ENCODE measurements around the gene ZNF423.

The ZNF423 gene

DNA sequence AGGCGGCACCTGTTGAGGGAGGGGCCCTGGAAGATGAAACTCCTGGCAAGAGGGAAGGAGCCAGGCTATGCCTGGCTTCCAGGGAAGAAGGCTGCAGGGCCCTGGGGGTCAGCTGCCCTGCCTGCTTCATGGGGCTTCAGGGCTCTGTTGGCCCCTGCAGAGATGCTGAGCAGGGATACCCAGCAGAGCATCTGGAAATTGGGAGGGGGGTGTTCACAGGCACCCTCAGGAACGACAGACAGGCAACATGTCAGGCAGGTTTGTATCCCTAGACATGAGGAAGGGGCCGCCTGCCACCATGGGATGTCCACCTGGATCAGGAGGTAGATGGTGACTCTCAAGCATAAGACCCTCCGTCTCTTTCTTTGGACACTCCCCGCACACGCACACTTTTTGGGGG lies 13.8 kb upstream of the ZNF423 start:
- no peak for DNase-seq

DNA sequence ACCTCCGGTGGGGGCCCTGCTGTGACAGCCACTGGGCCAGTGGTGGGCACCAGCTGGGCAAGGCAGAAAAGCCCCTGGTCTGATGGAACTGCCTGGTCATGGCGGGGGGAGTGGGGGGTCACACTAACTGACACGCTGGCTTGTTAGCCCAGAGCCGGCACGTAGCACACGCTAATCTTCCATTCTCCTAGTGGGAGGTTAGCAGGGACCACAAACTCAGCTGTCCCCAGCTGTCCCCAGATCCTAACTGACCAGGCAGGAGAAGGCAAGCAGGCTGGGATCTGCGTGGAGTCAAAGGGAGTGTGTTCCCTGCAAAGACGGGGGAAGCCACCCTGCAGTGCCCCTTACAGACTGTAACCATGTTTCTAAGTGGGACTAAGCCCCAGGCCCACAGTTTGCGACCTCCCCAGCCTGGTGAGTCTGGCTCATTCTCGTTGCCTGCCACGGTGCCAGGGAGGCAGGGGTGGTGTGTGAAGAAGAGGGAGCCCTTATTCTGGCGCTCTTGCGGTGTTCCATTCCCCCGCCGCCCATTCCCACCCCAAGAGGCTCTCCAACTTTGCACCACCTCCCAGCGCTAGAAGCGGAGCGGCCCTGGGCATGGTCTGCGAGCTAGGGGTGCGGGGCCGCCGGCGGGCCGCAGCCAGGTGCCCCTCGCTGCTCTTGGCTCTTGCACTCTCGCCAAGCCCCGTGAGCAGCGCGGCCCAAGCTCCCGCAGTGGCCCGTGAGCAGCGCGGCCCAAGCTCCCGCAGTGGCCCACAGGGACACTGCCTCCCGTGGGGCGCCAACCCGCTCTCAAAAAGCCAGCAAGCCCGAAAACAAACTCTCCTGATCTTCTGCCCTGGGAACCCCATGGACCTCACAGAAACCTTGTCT lies 12.1 kb upstream of the ZNF423 start:
- no peak for DNase-seq

DNA sequence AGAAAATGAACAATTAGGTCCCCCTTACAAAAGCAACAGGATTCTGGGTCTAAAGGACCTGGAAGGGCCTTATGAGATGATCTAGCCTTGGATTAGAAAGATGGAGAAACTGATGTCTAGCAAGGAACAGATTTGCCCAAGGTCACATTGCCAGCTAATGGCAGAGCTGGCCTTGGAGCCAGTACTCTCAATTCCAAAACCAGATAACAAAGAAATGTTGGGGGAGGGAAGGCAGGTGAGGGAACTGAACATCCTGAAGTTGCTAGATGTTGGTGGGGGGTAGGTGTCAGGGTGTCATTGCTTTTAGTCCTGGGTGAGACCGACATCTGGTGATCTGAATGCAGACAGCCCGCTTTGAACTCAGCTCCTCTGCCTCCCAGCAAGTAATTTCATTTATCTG lies 11.3 kb upstream of the ZNF423 start:
- no peak for DNase-seq

DNA sequence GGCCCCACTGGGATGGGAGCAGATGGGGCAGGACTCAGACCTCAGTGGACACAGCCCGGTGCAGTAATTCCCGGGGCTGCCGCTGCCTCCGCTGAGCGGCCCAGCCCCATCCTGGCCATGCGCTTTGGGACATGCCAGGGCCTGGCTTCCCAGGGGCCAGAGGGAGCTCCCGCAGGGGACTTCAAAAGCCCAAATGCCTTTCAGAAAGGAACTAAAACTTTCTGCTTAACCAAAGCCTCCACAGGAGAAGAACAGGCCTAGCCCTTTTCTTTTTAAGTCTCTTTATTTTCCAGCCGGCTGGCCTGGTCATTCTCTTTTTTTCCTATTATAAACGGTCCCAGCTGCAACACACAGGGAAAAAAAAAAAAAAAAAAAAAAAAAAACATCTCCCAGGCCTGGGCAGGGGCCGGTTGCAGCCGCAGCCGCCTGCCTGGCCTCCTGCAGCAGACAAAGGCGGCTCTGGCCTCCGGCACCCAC lies 10.7 kb upstream of the ZNF423 start:
- no peak for DNase-seq

DNA sequence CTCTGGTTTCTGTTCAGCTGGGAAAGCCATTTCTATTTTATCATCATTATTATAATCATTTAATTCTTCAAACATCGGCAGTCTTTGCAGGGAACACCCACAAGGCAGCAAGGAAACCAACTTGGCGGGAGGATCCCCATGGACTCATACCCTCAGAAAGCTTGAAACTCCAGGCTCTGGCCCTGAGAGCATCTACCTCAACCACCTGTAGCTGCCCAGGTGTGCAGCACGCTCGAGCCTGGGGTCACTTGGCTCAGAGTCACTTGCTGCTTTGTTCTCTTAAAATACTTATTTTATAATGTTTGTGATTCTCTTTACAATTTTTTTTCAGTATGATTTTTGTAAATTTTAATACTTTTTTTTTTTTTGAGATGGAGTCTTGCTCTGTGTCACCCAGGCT lies 6.8 kb upstream of the ZNF423 start:
- no peak for DNase-seq

DNA sequence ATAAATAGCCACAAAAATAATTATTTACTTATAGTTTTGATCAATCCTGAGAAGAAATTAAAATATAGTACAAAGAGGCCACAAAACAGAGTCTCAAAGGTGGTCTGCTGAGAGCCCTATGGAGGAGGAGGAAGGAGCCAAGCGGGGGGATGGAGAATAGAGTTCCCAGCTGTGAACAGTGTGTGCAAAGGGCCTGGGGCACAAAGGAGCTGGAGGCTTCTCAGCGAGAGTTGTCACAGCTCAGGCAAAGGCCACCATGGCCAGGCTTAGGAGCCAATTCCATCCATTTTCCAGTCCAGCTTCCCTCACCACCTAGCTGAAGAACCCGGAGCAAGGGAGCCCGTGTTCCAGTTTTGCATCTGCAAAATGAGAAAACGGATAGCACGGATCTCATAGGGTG lies 5.4 kb upstream of the ZNF423 start:
- DNase-seq: no peak

DNA sequence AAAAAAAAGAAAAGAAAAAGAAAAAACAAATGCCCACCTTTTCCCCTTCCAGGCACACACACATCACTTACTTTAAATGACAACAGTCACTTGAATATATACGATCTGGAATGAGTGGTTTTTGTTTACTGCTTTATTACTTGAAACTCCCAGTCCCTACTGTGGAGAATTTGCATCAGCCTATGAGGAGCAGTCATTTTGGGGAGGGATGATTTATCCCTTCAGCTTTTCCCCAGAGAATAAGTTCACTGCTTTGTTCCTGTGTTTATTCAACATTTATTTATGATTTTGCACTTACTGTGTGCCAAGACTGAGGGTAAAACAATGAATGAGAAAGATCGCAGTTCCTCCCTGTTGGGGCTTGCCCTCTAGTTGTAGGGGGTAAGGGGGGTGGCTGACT lies 4.7 kb upstream of the ZNF423 start:
- peak in 1 of 2 experiments; percentile 5 for DNase-seq

DNA sequence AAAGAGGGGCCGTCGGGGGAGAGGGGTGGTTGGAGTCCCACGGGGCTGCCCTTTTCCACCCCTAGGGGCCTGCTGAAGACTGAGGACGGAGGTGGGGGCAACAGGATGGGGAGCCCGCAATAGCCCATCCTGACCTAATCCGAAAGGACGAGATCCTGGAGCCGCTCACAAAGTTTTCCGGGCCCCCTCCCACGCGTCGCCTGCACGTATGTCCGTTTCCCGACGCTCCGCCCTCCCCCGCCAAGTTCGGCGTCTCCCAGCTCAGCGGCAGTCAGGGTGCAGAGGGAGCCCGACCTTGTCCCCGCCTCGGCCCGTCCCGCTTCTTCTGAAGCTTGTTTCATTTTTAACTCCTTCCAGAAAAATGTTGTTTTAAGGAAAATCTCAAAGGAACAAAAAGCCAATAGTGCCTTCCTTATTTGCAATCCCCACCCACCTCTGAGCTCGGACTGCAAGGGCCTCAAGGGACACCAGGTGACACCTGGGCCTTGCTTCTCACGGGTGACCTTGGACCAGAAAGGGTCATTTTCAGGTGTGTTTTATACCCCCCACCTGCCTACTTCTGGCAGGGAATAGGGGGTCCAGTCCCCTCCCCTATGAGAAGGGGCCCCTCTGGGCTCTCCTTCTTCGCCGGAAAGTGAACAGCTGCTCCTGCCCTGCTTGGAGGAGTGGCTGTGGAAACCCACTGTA lies 3.4 kb upstream of the ZNF423 start:
- DNase-seq: peak in 1 of 2 experiments; percentile 14

DNA sequence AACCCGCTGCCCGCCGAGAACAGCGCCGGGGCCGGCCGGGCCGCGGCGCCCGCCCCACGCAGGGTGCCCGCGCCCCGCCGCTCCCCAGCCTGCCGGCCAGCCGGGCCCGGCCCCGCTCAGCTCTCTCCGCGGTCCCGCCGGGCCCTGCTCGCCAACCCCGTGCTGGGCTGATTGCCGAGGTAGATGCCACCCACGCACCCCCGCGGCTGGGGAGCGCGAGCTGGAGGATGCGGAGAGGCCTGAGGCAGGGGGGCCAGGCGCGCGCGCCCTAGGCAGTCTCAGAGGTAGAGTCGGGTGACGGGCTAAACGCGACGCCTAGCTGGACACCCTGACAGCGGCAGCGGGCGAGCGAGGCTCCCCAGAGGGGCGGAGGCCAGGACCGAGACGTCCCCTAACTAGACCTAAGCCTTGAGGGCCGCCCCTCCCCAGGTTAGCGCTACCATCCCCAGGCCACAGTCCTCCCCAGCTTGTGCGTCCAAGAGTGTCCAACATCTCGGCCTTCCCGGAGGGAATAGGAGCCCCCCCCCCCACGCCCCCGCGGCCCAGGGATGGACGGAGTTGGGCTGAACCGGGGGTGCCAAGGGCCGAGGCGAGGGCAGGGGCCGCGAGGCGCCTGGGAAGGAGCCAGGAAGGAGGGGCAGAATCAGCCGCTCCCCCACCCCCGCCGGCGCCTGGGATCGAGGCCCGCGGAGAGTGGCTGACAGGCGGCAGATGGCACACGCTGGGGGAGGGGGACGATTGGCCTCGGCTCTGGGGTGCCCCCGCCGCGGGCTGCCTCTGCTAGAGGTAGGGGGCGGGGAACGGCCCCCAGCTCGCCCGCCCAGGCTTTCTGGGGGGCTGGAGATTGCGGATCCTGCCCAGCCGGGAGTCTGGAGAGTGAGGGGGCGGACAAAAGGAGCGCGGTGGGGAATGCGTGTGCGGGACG lies 2.5 kb upstream of the ZNF423 start:
- DNase-seq: peak in 1 of 2 experiments; percentile 21

DNA sequence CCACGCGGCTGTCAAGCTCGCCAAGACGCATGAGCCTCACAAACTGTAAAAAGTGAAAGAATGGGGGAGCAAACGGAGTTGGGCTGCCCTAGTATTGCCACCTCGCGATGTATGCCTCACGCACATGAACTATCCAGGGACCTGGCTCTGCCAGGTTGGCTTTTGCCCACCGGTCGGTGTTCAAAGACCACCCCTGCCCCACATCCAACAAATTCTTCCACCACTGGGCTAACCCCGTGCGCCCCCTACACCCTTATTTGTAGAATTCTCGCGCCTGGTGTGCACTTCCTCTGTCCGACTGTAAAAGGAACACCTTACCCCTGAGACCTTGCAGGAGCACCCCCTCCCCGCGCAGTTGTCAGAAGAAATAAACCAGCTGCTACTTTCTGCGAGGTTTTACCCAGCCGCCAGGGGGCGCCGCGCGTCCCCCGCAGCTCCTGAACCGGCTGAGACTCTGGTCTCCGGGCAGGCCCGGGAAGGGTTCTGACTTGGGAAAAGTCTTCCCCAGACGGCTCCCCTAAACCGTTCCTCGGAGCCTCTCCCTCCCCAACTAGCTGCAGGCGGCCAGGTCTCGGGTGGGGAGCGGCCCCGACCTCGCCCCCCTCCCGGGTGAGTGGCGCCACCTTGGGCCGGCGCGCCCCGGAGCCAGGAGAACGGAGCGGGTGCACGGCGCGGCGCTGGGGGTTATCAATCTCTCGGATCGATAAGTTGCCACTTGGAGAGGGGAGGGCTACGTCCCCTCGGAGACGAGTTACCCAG lies 1.7 kb upstream of the ZNF423 start:
- DNase-seq: peak in 1 of 2 experiments; percentile 52

DNA sequence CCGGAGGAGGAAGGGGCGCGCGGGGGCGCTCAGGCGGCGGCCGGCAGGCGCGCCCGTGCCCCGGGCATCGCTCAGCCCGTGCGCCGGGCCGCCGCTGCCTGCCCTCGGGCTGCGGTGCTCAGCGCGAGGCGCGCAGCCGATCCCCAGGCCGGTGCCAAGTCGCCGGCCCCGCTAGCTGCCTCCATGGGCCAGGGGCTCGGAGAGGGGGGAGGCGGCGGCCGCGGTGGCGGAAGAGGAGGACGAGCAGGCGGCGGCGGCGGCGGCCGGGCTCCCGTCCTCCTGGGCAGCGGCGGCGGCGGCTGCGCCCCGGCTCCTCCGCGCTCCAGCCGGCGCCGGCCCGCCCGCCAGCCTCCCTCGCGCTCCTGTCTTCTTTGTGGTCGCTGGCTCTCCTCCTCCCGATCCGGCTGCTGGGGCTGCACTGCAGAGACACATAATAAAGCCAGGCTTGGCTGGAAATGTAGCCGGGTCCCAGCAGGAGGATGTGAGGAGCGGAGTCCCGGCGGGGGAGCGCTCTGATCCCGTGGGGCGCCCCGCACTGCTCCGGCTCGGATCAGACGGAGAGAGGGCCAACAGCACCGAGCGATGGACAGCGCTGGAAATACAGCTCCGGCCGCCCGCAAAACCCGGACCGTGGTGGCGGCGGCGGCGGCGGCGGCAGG lies 889 bp upstream of the ZNF423 start:
- peak; percentile 9 to 72 for DNase-seq

DNA sequence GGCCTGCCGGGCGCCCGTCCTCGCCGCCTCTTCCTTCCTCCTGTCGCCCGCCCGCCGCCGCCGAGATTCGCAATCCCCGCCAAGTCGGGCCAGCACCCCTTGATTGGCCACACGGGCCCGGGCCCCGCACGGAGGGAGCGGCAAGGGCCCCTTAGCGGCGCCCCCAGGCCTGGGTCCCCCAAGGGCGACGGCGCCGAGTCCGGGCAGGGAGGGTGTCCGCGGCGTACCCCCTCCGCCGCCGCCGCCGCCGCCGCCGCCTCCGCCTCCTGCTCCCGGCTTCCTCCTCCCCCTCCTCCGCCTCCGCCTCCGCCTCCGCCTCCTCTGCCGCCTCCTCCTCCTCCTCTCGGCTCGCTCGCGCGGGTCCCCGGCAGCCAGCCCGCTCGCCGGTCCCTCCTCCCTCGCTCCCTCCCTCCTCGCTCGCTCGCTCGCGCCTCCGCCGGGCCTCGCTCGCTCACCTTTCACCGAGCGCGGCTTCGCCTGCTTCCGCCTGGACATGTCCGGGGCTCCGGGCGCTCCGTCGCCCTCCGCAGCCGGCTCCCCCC lies 561 bp downstream of the ZNF423 start:
- DNase-seq: peak in 1 of 2 experiments; percentile 77

DNA sequence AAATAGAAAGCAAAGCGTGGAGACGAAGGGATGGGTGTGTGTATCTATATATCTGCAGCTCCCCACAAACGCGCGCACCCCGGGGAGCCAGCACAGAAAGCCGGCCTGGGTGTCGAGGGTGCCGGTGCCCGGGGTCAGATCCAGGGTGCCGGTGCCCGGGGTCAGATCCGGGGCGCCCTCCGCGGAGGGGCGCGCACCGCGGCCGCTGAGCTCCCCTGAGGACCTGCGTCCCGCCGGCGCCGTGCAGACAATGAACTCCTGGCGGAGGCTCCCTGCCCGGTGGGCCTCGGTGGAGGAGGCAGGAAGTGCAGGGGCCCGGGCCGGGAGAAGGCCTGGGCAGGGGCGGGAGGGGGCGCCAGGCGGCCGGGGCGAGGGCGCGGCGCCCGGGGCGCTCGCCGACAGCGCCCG lies 1.1 kb downstream of the ZNF423 start:
- peak in 1 of 2 experiments; percentile 50 for DNase-seq

DNA sequence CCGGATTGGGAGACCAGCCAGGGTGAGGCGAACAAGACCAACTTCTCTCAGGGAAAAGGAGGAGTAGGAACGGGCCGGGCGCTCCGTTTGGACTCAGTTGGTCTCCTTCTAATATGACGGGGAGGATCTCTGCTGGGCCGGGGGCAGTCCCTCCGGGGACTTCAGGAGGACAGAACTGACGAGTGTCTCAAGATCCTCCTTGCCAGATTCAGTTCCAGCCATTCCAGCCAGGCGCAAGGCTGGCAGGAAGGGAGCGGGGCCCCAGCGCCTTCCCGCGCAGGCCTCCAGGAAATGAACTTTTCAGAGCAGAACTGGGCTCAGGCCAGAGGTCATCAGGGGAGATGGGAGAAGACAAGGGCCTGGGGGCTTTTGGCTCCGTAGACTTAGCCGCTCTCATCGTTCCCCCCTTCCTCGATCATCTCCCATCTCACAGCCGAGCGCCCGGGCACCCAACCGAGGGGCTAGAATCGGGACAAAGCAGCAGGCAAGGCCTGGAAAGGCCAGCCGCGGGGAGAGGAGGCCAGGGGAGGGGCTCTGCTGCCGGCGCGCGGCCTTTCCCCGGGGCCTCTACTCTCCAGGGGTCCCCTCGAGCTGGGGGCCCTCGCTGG lies 1.6 kb downstream of the ZNF423 start:
- no peak for DNase-seq

DNA sequence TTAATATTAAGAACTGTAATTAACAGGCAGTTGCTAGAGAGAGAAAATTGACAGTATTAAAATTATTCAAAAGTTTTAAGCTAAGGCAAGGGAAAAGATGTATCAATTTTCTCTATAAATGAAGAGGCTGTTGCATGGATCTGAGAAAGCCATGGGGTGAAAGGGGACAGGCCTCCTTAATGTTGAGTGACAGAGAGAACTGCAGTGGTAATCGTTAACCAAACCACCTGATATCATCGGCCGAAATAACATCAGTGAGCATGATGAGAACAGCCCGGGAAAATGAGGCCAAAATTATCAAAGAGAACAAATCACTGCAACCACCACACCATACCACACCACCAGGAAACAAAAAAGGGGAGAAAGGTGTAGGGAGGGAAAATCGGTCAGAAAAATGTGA lies 3.6 kb downstream of the ZNF423 start:
- no peak for DNase-seq

DNA sequence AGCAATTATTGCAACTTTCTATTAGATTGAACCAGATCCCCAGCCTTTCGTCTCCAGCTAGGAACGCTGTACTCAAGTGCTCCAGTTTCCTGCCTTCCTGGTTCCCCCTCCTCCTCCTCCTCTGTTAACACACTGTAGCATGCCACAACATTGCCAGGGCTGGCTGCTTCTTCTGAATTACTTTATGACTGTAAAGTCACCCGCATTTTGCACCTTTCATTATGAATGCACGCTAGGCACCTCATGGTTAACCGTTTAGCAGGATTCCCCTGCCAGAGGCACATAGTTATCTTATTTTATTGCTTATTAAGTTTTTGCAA lies 4.5 kb downstream of the ZNF423 start:
- DNase-seq: no peak

DNA sequence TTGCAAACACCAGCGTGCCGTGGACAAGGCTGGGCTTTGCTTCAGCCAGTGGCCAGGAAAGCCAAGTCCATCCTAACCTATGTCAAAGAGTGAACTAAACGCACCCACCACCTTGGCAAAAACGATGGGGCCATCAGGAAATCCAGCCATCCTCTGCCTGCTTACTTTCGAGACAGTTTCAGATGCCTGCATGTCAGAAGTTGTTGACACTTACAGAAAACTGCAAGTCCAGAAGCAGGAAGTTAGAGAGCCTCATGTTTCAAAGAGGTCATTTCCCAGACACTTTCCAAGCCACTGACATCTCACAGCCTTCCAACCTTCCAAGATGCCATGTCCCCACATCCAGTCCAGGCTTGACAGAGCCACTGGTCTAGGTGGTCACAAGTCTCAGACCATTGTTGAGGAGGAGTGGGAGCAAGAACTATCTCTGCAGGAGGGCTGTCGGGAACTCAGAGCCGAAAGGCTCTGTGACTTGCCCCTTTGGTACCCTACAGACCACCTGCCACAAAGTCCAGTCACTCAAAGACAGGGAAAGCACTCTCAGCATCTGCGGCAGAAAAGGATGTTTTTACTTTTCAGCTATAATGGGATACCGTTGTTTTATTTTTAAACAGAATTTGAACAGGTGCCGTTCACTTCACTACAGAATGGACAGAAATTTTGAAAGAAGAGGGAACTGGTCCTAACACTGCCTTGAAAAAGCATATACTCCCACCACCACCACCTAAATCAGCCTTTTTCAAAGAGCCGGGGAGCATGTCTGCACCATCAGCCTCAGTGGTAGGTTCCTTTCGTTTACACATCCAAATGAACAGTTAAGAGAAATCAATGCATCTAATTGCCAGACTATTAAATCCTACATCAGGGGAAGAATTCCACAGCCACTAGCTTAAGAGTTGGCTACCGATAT lies 5.1 kb downstream of the ZNF423 start:
- no peak for DNase-seq

DNA sequence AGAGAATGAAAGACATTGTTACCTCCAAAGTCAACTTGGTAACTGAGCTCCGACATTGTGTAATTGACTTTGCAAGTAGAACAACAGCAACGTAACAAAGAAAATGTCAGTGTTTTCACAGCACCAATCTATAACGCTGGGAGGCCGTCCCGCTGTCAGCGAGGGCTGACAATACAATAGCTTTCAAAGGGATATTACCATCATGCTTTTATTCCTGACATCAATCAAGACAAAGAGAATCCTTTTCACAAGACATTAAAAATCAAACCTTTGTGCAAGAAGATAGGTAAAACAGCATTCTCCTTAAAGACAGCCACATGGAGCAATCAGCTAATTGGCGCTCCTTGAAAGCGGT lies 6.2 kb downstream of the ZNF423 start:
- no peak for DNase-seq

DNA sequence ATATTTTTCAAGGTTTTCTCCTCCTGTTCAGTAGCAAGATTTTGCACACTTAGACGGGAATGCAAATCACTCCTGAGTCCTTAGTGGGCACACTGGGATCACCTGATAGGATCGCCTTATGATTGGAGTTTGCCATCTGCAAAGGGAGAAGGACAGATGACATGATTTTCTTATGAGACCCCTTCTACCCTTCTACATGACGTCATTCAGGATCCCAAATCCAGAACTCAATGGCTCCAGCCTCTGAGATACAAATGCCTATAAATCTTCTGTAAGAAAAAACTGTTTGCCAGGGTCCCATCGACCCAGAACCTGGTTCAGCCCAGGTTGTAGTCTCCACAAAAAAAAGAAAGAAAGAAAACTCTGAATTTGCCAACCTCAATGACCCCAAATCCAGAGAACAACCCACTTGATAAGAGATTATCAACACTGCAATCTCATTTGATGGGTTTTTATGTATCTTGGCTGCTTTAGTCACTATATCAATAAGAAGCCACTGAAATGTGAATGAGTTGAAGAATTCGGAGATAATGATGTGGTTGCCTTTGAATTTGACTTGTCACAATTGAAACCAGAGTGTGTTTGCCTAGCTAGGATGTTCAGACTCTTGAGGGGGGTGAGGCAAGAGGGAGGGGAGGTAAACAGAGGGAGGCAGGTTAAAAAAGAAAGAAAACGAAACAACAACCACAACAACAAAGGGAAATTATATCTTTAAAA lies 6.7 kb downstream of the ZNF423 start:
- DNase-seq: no peak

All from NCI-H526 (cell line).